Inflammatory macrophage treated with lipopolysaccharide for 4 hours (primary cell): ENCODE measurements around the gene TRMT11.
"Not testable (repeated sequence)": the region's sequence is repeated elsewhere in the genome, so short reads cannot be mapped to it uniquely, and the experiment has no call there.

Experiments
- DNase-seq: peaks from one replicate; pipeline ENCODE4 v3.0.0-alpha.2; 2020

Gene TRMT11

DNA sequence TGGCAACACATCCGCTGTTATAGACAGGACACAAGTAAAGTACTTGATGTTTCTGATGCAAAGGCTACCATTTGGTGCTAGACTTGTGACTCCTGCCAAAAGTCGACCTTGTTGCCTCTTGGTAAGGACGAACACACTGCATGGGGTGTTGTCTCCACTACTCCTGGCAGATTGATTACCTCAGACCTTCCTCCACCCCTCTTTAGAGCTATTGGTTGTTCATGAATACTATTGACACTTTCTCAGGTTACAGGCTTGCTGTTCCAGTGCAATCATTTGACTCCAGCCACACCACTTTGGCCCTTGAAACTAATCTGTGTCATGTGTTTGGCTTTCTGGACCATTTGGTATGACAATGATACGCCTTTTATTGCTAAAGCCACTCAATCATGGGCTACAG, 62.3 kb downstream of the TRMT11 start:
- DNase-seq, result no peak

- DNase-seq, result no peak
Measured at GRCh38 chr6:126050795-126051194, 64.5 kb downstream of the TRMT11 start.

DNA sequence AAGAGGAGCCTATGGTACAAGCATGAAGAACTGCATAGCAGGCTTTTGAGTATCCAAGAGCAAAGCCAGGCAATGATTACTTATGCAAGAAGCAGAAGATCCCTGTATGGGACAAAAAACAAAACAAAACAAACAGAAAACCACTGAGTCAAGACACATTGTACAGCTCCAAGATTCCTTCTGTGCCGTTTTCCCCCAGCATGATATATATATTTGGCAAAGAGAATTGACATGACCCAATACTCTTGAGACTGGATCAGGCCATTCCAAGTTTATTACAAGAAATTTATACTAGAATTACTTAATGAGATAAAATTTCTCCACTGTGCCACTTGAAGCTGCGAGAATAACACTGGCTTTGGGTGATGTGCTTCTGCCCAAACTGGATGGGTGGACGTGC, 65.5 kb downstream of the TRMT11 start:
- no peak for DNase-seq

DNA sequence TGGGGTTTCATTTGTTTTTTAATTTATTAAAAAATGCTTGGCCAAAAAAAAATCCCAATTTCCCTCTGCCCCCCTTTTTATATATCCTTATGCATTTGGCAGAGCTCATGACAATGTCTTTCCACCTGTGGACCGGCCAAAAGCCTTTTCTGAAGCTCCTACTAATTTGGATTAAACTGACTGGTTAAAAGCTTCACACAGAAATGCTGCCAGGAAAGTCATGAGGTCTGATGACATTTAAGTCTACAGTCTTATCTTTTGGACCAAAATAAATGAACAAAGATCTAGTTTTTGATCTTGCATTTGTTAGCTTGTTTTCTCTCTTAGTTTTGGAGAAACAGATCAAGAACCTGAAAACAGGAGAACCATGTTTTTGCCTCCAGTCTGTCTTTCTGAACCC, 66.1 kb downstream of the TRMT11 start:
- DNase-seq, result no peak

GRCh38 chr6:126054258-126054702, 67.9 kb downstream of the TRMT11 start:
- no peak for DNase-seq

- DNase-seq, result no peak
Measured at GRCh38 chr6:126054802-126055201, 68.5 kb downstream of the TRMT11 start.

DNA sequence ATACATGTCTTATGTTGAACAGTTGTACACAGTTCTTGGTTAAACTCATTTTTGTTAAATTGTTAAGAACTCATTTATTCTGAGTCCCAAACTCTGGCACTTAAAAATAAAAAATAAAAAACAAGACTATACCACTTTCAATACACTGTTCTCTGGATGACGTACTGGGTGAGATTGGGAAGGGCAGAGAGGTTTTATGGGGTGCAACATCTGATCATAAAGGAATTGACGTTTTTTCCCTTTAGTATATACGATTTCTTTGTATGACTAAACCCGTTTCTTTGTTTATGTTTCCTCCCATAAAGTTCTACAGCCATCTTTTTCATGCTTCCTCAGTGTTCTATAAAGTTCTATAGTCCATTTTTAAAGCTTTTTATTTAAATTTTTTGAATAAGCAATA, 69.1 kb downstream of the TRMT11 start:
- no peak for DNase-seq

GRCh38 chr6:126056355-126057004, 70.1 kb downstream of the TRMT11 start:
- no peak for DNase-seq

DNA sequence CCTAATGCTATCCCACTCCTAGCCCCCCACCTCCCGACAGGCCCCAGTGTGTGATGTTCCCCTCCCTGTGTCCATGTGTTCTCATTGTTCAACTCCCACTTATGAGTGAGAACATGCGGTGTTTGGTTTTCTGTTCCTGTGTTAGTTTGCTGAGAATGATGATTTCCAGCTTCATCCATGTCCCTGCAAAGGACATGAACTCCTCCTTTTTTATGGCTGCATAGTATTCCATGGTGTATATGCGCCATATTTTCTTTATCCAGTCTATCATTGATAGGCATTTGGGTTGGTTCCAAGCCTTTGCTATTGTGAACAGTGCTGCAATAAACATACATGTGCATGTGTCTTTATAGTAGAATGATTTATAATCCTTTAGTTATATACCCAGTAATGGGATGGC, 71.7 kb downstream of the TRMT11 start:
- not testable (repeated sequence) for DNase-seq

DNA sequence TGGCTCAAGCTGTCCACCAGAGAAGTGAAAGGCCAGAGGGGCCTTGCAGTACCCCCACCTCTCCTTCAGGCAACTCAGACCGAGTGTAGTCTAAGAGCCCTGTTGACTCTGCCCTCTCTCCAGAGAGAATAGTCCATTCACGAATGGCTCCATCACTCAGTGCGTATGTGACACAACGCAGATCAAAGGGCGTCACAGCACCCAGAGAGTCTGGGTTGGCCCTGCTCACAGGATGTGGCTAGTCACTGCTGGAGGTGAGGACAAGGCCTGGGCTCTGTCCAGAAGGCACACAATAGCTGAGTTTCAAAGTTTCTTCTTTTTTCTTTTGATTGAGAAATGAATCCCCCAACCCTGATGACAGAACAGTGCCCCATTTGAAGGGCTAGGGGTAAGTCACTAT, 74.1 kb downstream of the TRMT11 start:
- no peak for DNase-seq

- DNase-seq, result no peak
Measured at GRCh38 chr6:126063512-126064146, 77.3 kb downstream of the TRMT11 start.

DNA sequence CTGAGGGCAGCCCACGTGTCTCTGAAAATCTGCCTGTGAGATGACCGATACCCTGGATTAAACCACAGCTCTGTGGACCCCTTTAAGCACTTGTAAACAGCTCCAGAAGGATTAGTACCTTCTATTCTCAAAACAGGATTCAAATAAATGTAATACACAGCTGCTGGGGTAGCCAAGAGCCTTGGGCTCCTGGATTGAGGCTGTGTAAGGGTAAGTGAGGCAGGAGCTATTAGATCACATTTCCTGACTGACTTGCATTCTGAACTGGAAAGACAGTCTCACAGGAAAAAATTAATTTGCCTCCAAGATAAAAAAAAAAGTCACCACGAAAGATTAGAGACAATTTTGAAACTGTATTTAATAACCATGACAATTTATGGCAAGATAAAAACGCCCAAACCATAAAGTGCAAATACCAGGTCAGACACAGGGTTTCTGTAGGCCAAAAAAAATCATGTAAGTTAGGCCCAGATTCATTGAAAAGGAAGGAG, 78.0 kb downstream of the TRMT11 start:
- DNase-seq, result no peak

- DNase-seq, result no peak
Measured at GRCh38 chr6:126064748-126065401, 78.5 kb downstream of the TRMT11 start.

GRCh38 chr6:126066053-126067048, 80.0 kb downstream of the TRMT11 start:
- DNase-seq, result no peak

DNA sequence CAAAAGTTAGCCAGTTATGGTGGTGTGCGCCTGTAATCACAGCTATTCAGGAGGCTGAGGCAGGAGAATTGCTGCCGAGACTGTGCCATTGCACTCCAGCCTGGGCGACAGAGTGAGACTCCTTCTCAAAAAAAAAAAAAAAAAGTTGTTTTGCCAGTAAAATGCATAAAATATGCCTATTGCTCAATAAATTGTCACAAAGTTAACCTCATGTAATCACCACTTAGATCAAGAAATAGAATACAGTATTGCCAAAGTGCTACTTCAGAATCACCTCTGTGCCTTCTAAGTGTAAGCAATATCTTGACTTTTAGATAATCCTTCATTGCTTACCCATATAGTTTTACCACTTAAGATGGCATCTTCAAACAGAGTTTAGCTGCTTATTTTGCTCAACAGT, 80.7 kb downstream of the TRMT11 start:
- DNase-seq, result no peak

DNA sequence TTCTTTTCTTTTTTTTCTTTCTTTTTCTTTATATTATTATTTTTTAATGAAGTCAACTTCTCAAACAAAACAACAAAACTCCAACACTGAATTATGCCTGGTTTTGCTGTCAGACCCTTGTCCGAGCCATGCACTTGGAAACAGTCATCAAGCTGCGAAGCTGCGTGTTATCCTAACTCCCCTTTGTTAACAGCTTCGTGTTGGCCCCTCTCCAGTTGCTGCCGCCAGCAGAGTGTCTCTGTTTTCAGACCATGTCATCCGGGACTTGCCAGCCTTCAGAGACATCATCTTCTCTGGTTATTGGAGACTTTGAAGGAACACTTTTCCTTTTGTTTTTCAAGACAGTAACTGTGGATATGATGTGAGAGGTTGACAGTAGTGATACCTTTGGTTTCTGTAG, 83.1 kb downstream of the TRMT11 start:
- DNase-seq, result no peak

- no peak for DNase-seq
Measured at GRCh38 chr6:126071000-126071647, 84.8 kb downstream of the TRMT11 start.

DNA sequence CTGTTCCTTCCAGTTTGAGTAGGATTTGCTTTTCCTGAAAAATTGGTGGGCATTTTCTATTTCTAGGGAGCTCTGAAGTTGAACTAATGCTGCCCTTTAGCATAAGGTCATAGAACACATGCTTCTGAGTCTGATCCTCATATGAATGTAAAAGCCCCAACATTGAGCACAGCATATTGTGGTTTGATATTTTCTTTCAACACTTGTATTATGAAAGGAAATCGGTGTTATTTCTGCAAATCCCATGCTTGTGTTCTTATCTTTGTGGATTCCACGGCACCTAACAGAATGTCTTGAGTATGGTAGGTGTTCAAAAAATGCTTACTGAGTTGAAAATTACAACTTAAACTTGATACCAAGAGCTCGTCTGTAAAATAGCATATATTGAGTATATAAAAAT, 85.8 kb downstream of the TRMT11 start:
- DNase-seq, result no peak

GRCh38 chr6:126072834-126073233, 86.5 kb downstream of the TRMT11 start:
- DNase-seq, result no peak

GRCh38 chr6:126075335-126076071, 89.2 kb downstream of the TRMT11 start:
- DNase-seq, result no peak

- no peak for DNase-seq
Measured at GRCh38 chr6:126076992-126077664, 90.8 kb downstream of the TRMT11 start.
